Measurements from ENCODE around the gene MAST4. TPM values are rescaled to one million over a fixed set of nuclear protein-coding genes. Genes with fewer than 3 reads are reported as not detected.

MAST4 gene
- polyA plus RNA-seq, 2 of the 4 experiments (the other 2 are of a cell fraction), result 1.2 to 5.8 TPM

DNA sequence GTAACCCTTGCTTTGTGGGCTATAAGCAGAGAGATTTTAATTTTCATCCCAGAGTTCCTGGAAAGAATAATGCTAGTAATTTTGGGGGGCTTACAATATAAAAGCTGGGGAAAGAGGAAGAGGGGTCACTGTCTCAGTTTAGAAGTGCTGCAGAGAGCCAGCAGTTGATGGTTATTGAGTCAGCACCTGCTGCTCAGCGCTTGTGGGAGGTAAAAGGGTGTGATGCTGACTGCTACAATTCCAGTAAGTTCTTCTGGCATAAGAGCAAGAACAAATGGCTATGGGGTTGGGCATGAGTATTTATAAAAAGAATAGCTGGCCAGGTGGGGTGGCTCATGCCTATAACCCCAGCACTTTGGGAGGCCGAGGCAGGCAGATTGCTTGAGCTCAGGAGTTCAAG, 88.5 kb downstream of the MAST4 start:
- H3K9me3 ChIP-seq, result no peaks in the 10 kb centered on the region
- ATAC-seq, result no peak
- no peak overlapping the region for H3K4me3 ChIP-seq
- ChIA-PET CTCF (interaction anchor here (0.9 kb wide), 1 partner anchor 377 kb away, joined by 4 read pairs; no protein-coding TSS in a partner anchor), POLR2A (no interaction called here)
- no peaks in the 10 kb centered on the region for H3K4me1 ChIP-seq
- H3K27ac ChIP-seq, result no peak overlapping the region
- no peak for TF ChIP-seq MAZ (IDR thresholded peaks at IDR 0.05; ENCODE audit: borderline replicate concordance, low read depth, low read length)
- no peak for TF ChIP-seq HOXA7 (CRISPR knock-in tag; IDR thresholded peaks at IDR 0.05)
- TF ChIP-seq PHF8 (IDR thresholded peaks at IDR 0.05; ENCODE audit: borderline replicate concordance, low read depth), result no peak
- no peak overlapping the region for H3K4me2 ChIP-seq
- FAIRE-seq, result no peak
- 14% methylated on average over 2 of the region's 2 CpGs for WGBS (ENCODE audit: missing lambda C conversion rate)
- DNase-seq (ENCODE audit: low read depth in 1 of 2, low spot score in 1 of 2), result no peak

GRCh38 chr5:66689522-66690220, 93.5 kb downstream of the MAST4 start:
- H3K9me3 ChIP-seq, result no peaks in the 10 kb centered on the region
- WGBS (ENCODE audit: missing lambda C conversion rate), result 13% methylated on average over 5 of the region's 5 CpGs
- H3K4me1 ChIP-seq, result no peaks in the 10 kb centered on the region
- ChIA-PET CTCF (no interaction called here), POLR2A (no interaction called here)
- FAIRE-seq (no peak), ATAC-seq (no peak), DNase-seq (ENCODE audit: low read depth in 1 of 2, low spot score in 1 of 2) (no peak)
- no peak overlapping the region for H3K4me3 ChIP-seq
- TF ChIP-seq RFX5 (IDR thresholded peaks at IDR 0.05) (no peak), CHD2 (IDR thresholded peaks at IDR 0.05; ENCODE audit: low read length, partially characterized antibody) (no peak), HOXB13 (CRISPR knock-in tag; IDR thresholded peaks at IDR 0.05; ENCODE audit: low read depth) (no peak), NPAS2 (CRISPR knock-in tag; IDR thresholded peaks at IDR 0.05; ENCODE audit: borderline replicate concordance) (no peak), GATA3 (IDR thresholded peaks at IDR 0.05; ENCODE audit: borderline replicate concordance) (no peak), FOXS1 (CRISPR knock-in tag; IDR thresholded peaks at IDR 0.05) (no peak), POLR2AphosphoS2 (conservative IDR thresholded peaks at IDR 0.05; ENCODE audit: low read length) (no peak), BHLHE40 (IDR thresholded peaks at IDR 0.05; ENCODE audit: low read depth, low read length) (no peak), CBX2 (IDR thresholded peaks at IDR 0.05; ENCODE audit: borderline replicate concordance, low read depth) (no peak), RNF2 (IDR thresholded peaks at IDR 0.05; ENCODE audit: borderline replicate concordance, low read depth) (no peak), JUN (IDR thresholded peaks at IDR 0.05) (no peak), FOSL2 (IDR thresholded peaks at IDR 0.05) (no peak), FOSL2 (CRISPR knock-in tag; IDR thresholded peaks at IDR 0.05) (no peak), TFCP2L1 (CRISPR knock-in tag; IDR thresholded peaks at IDR 0.05) (no peak), ZC3H11A (IDR thresholded peaks at IDR 0.05) (no peak), ZSCAN20 (CRISPR knock-in tag; IDR thresholded peaks at IDR 0.05) (no peak), JUNB (IDR thresholded peaks at IDR 0.05) (no peak), HMGXB4 (CRISPR knock-in tag; IDR thresholded peaks at IDR 0.05; ENCODE audit: borderline replicate concordance) (no peak), PBX3 (IDR thresholded peaks at IDR 0.05) (no peak)
- TF ChIP-seq, protein P1, sequence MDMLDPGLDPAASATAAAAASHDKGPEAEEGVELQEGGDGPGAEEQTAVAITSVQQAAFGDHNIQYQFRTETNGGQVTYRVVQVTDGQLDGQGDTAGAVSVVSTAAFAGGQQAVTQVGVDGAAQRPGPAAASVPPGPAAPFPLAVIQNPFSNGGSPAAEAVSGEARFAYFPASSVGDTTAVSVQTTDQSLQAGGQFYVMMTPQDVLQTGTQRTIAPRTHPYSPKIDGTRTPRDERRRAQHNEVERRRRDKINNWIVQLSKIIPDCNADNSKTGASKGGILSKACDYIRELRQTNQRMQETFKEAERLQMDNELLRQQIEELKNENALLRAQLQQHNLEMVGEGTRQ (IDR thresholded peaks at IDR 0.05), result no peak
- TF ChIP-seq, protein P2, sequence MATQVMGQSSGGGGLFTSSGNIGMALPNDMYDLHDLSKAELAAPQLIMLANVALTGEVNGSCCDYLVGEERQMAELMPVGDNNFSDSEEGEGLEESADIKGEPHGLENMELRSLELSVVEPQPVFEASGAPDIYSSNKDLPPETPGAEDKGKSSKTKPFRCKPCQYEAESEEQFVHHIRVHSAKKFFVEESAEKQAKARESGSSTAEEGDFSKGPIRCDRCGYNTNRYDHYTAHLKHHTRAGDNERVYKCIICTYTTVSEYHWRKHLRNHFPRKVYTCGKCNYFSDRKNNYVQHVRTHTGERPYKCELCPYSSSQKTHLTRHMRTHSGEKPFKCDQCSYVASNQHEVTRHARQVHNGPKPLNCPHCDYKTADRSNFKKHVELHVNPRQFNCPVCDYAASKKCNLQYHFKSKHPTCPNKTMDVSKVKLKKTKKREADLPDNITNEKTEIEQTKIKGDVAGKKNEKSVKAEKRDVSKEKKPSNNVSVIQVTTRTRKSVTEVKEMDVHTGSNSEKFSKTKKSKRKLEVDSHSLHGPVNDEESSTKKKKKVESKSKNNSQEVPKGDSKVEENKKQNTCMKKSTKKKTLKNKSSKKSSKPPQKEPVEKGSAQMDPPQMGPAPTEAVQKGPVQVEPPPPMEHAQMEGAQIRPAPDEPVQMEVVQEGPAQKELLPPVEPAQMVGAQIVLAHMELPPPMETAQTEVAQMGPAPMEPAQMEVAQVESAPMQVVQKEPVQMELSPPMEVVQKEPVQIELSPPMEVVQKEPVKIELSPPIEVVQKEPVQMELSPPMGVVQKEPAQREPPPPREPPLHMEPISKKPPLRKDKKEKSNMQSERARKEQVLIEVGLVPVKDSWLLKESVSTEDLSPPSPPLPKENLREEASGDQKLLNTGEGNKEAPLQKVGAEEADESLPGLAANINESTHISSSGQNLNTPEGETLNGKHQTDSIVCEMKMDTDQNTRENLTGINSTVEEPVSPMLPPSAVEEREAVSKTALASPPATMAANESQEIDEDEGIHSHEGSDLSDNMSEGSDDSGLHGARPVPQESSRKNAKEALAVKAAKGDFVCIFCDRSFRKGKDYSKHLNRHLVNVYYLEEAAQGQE (IDR thresholded peaks at IDR 0.05), result no peak
- H3K27ac ChIP-seq, result no peak overlapping the region
- no peak overlapping the region for H3K4me2 ChIP-seq

Measured in A549 (cell line).